Measurements from ENCODE around the gene IDH3G. TPM values are rescaled to one million over a fixed set of nuclear protein-coding genes. Genes with fewer than 3 reads are reported as not detected.

The IDH3G gene
- total and polyA plus RNA-seq, 2 donors, result 21.0 to 67.4 TPM

GRCh38 chrX:153777261-153778090 lies 16.7 kb downstream of the IDH3G start:
- H3K36me3 ChIP-seq (ENCODE audit: insufficient read depth), result no peaks in the 10 kb centered on the region
- DNase-seq (ENCODE audit: extremely low spot score), result no peak
- no peaks in the 10 kb centered on the region for H3K4me1 ChIP-seq (ENCODE audit: insufficient read depth)
- 90% methylated on average over 34 of the region's 34 CpGs for WGBS
- no peak overlapping the region for H3K4me3 ChIP-seq (ENCODE audit: low read depth, low read length)
- H3K27ac ChIP-seq (ENCODE audit: low read depth), result no peak overlapping the region

DNA sequence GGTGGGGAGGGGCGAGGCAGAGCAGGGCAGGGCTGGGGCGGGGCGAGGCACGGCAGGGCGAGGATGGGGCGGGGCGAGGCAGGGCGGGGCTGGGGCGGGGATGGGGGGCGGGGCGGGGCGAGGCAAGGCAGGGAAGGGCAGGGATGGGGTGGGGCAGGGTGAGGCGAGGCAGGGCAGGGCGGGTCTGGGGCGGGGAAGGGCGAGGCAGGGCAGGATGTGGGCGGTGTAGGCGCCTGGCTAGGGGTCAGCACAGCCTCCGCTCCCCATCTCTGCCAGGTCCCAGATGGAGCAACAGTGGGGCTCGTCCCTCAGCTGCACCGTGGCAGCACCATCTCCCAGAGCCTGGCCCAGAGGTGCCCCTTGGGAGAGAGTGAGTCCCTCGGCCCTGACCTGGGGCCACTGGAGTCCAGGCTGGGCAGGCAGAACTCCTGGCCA lies 17.5 kb downstream of the IDH3G start:
- Histone ChIP-seq H3K36me3 (ENCODE audit: insufficient read depth) (no peaks in the 10 kb centered on the region), H3K4me3 (ENCODE audit: low read depth, low read length) (no peak overlapping the region), H3K4me1 (ENCODE audit: insufficient read depth) (no peaks in the 10 kb centered on the region), H3K27ac (ENCODE audit: low read depth) (no peak overlapping the region)
- no peak for DNase-seq (ENCODE audit: extremely low spot score)
- WGBS, result 90% methylated on average over 14 of the region's 22 CpGs

DNA sequence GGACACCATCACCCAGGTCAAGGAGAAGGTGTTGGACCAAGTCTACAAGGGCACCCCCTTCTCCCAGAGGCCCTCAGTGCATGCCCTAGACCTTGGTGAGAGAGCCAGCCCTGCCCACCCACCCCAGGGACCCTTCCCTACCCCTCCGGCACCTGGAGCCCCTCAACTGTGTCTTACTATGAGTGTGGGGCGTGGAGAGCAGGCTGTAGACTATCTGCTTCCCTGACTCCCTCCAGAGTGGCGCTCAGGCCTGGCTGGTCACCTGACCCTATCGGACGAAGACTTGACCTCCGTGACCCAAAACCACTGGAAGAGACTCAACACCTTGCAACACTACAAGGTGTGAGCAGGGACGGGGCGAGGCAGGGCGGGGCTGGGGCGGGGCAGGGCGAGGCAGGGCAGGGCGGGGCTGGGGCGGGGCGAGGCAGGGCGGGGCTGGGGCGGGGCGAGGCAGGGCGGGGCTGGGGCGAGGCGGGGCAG lies 18.0 kb downstream of the IDH3G start:
- H3K27ac ChIP-seq (ENCODE audit: low read depth), result no peak overlapping the region
- no peaks in the 10 kb centered on the region for H3K4me1 ChIP-seq (ENCODE audit: insufficient read depth)
- 91% methylated on average over 20 of the region's 20 CpGs for WGBS
- no peaks in the 10 kb centered on the region for H3K36me3 ChIP-seq (ENCODE audit: insufficient read depth)
- no peak overlapping the region for H3K4me3 ChIP-seq (ENCODE audit: low read depth, low read length)
- no peak for DNase-seq (ENCODE audit: extremely low spot score)

DNA sequence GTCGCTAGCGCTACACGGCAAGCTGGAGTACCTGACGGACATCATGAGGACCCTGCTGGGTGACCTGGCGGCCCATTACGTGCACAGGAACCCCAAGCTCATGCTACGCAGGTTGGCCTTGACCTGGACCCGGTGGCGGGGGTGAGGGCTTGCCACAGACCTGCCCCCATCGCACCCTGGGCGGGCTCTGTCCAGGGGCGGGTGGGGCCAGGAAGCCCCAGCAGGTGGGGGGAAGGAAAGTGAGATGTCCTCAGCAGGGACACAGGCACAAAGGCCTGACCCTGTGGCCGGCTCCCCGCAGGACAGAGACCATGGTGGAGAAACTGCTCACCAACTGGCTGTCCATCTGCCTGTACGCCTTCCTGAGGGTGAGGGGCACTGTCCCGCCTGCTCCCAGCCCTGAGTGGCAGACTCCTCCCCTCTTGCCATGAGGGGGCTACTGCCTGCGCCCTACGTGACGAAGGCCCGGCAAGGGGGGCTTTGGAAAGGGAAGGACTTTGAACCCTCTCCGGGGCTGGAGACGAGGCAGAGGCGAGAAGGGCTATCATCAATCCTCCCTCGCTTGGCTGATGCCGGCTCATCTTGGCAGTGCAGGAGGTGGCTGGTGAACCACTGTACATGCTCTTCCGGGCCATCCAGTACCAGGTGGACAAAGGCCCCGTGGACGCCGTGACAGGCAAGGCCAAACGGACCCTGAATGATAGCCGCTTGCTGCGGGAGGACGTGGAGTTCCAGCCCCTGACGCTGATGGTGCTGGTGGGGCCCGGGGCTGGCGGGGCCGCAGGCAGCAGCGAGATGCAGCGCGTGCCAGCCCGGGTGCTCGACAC lies 18.7 kb downstream of the IDH3G start:
- Histone ChIP-seq H3K27ac (ENCODE audit: low read depth) (no peak overlapping the region), H3K4me1 (ENCODE audit: insufficient read depth) (no peaks in the 10 kb centered on the region), H3K36me3 (ENCODE audit: insufficient read depth) (no peaks in the 10 kb centered on the region), H3K4me3 (ENCODE audit: low read depth, low read length) (no peak overlapping the region)
- 91% methylated on average over 42 of the region's 42 CpGs for WGBS
- no peak for DNase-seq (ENCODE audit: extremely low spot score)

DNA sequence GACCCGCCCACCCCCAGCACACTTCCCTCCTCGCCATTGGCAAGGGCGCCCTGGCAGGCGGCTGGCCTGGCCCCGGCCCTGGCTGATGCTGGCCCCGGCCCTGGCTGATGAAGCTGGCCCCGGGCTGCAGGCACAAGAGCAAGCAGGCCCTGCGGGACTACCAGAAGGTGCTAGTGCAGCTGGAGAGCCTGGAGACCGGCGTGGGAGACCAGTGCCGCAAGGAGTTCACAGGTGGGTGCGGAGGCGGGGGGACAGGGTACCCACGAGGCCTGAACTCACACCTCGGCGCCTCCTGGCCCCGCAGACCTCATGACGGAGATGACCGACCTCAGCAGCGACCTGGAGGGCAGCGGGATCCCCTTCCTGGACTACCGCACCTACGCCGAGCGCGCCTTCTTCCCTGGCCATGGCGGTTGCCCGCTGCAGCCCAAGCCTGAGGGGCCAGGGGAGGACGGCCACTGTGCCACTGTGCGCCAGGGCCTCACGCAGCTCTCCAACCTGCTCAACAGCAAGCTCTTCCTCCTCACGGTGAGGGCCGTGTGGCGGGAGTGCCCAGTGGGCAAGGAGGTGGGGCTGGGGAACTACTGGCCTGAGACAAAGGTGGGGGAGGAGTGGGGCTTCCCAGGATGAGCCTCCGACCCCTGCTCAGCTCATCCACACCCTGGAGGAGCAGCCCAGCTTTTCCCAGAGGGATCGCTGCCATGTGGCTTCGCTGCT lies 19.4 kb downstream of the IDH3G start:
- Histone ChIP-seq H3K4me3 (ENCODE audit: low read depth, low read length) (no peak overlapping the region), H3K4me1 (ENCODE audit: insufficient read depth) (no peaks in the 10 kb centered on the region), H3K27ac (ENCODE audit: low read depth) (no peak overlapping the region), H3K36me3 (ENCODE audit: insufficient read depth) (no peaks in the 10 kb centered on the region)
- DNase-seq (ENCODE audit: extremely low spot score), result no peak
- WGBS, result 91% methylated on average over 37 of the region's 37 CpGs

DNA sequence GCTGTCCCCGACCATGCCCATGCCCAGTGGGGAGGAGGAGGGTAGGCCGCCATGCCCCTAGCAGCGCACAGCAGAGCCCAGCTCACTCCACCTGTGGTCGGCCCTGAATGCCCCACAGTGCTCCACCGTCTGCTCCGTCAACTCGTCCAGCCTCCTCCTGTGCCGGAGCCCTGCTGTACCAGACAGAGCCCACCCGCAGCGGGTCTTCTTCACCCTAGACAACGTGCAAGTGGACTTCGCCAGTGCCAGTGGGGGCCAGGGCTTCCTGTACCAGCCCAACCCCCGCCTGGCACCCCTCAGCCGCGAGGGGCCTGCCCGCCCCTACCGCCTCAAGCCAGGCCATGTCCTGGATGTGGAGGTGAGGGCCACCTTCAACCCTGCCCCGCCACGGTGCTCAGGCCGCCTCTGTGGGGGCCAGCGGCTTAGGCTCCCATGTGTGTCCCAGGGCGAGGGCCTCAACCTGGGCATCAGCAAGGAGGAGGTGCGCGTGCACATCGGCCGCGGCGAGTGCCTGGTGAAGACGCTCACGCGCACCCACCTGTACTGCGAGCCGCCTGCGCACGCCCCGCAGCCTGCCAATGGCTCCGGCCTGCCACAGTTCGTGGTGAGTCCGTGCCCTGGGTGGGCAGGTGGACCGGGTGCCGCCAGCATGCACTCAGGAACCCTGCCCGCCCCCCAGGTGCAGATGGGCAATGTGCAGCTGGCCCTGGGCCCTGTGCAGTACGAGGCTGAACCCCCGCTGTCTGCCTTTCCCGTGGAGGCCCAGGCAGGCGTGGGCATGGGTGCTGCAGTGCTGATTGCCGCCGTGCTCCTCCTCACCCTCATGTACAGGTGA lies 20.2 kb downstream of the IDH3G start:
- Histone ChIP-seq H3K27ac (ENCODE audit: low read depth) (no peak overlapping the region), H3K4me1 (ENCODE audit: insufficient read depth) (no peaks in the 10 kb centered on the region), H3K36me3 (ENCODE audit: insufficient read depth) (no peaks in the 10 kb centered on the region), H3K4me3 (ENCODE audit: low read depth, low read length) (no peak overlapping the region)
- 94% methylated on average over 47 of the region's 48 CpGs for WGBS
- no peak for DNase-seq (ENCODE audit: extremely low spot score)

DNA sequence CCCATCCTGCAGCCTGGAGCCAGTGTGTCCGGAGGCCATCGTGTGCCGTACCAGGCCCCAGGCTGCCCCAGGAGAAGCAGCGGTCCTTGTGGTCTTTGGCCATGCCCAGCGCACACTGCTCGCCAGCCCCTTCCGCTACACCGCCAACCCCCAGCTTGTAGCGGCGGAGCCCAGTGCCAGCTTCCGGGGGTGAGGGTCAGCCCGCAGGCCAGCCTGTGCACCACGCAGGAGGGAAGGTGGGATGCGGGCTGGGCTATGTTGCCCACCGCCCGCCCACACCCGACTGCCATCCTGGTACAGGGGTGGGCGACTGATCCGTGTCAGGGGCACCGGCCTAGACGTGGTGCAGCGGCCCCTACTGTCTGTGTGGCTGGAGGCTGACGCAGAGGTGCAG lies 21.0 kb downstream of the IDH3G start:
- WGBS, result 89% methylated on average over 23 of the region's 23 CpGs
- Histone ChIP-seq H3K36me3 (ENCODE audit: insufficient read depth) (no peaks in the 10 kb centered on the region), H3K4me1 (ENCODE audit: insufficient read depth) (no peaks in the 10 kb centered on the region), H3K4me3 (ENCODE audit: low read depth, low read length) (no peak overlapping the region), H3K27ac (ENCODE audit: low read depth) (no peak overlapping the region)
- no peak for DNase-seq (ENCODE audit: extremely low spot score)

DNA sequence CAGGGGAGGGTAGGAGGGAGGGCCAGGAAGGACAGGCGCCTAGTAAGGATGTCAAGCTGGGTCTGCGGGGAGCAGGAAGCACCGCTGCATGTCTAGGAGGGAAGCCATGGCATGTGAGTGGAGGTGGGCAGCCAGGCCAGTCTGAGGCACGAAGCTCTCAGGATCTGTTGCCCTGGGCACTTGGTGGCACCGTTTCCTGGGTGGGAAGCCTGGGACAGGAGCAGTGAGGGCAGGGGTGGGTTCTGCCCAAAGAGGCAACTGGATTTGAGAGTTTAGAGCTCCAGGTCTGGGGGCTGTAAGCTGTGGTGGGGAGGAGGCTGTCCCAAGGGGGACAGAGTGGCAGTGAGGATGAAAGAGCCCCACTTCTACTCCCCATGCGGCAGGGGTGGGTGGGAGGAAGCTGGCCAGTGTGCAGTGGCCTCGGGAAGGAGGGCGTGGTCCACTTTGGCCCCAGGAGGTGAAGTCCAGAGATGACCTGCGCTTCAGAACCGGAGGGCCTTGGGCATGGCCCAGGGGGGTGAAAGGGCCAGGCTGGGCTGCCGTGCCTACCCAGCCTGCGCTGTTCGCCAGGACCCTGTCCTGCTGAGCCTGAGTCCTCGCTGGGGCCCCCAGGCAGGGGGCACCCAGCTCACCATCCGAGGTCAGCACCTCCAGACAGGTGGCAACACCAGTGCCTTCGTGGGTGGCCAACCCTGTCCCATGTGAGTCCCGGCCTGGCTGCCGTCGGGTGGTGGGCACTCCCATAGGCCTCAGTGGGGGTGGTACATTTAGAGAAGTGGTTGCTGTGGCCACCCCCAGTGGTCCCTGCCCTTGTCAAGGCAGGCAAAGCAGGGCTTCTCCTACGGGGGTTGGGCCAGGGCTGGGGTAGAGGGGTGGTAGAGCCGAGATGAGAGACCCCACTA lies 21.6 kb downstream of the IDH3G start:
- DNase-seq (ENCODE audit: extremely low spot score), result no peak
- 83% methylated on average over 21 of the region's 21 CpGs for WGBS
- Histone ChIP-seq H3K36me3 (ENCODE audit: insufficient read depth) (no peaks in the 10 kb centered on the region), H3K4me1 (ENCODE audit: insufficient read depth) (no peaks in the 10 kb centered on the region), H3K4me3 (ENCODE audit: low read depth, low read length) (no peak overlapping the region), H3K27ac (ENCODE audit: low read depth) (no peak overlapping the region)

- DNase-seq (ENCODE audit: extremely low spot score), result no peak
- no peak overlapping the region for H3K4me3 ChIP-seq (ENCODE audit: low read depth, low read length)
- no peaks in the 10 kb centered on the region for H3K36me3 ChIP-seq (ENCODE audit: insufficient read depth)
- no peak overlapping the region for H3K27ac ChIP-seq (ENCODE audit: low read depth)
- H3K4me1 ChIP-seq (ENCODE audit: insufficient read depth), result no peaks in the 10 kb centered on the region
- 89% methylated on average over 37 of the region's 37 CpGs for WGBS
Measured at GRCh38 chrX:153771415-153772315, 22.5 kb downstream of the IDH3G start.

DNA sequence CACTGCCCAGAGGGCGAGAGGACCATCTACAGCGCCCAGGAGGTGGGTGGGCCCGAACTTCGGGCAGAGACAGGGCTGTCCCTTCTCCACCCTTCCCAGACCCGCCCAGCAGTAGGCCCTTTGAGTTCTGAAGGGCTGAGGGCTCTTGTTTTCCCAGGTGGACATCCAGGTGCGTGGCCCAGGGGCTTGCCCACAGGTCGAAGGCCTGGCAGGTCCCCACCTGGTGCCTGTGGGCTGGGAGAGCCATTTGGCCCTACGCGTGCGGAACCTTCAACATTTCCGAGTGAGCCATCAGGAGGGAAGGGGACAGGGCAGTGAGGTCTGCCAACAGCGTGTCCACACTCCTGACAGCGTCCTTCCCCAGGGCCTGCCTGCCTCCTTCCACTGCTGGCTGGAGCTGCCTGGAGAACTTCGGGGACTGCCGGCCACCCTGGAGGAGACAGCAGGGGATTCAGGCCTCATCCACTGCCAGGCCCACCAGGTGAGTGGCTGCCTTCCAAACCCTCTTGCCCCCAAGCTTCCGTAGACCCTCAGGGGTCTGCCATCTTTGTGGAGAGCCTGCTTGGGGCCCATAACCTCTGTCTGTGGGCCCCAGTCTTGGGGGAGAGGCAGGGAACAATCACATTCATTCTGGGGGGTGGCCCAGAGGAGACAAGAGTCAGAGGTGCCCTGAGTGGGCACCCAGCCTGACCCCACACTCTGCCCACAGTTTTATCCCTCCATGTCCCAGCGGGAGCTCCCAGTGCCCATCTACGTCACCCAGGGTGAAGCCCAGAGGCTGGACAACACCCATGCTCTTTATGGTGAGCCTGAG lies 23.4 kb downstream of the IDH3G start:
- no peaks in the 10 kb centered on the region for H3K36me3 ChIP-seq (ENCODE audit: insufficient read depth)
- 91% methylated on average over 18 of the region's 18 CpGs for WGBS
- no peak overlapping the region for H3K27ac ChIP-seq (ENCODE audit: low read depth)
- H3K4me1 ChIP-seq (ENCODE audit: insufficient read depth), result no peaks in the 10 kb centered on the region
- no peak overlapping the region for H3K4me3 ChIP-seq (ENCODE audit: low read depth, low read length)
- no peak for DNase-seq (ENCODE audit: extremely low spot score)
